ENCODE data around the gene HCRTR2.

DNA sequence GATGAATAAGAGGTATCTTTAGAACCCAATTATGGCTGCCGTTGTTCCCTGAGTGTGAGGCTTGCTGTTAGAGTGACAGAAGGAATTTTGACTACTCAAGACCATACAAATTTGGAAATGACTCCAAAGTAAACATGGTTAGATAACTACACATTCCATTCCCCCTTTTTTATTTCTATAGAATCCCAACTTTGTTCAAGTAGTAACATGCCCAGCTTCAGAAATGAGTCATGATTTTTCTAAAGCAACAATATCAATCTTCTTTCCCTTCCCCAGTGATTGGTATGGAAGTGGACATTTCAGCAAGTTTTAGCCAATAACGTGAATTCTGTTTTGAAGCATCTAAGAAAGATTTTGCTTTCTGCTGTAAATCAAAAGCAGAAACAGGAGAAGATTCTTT lies 37.8 kb downstream of the HCRTR2 start:
- no peak for TF ChIP-seq CEBPB (IDR thresholded peaks at IDR 0.05; ENCODE audit: low read depth, low read length)
- TF ChIP-seq SIRT6 (IDR thresholded peaks at IDR 0.05; ENCODE audit: low read length) = no peak
- TF ChIP-seq HDAC6 (IDR thresholded peaks at IDR 0.05; ENCODE audit: low read depth, low read length) = no peak
- TF ChIP-seq, protein P1, sequence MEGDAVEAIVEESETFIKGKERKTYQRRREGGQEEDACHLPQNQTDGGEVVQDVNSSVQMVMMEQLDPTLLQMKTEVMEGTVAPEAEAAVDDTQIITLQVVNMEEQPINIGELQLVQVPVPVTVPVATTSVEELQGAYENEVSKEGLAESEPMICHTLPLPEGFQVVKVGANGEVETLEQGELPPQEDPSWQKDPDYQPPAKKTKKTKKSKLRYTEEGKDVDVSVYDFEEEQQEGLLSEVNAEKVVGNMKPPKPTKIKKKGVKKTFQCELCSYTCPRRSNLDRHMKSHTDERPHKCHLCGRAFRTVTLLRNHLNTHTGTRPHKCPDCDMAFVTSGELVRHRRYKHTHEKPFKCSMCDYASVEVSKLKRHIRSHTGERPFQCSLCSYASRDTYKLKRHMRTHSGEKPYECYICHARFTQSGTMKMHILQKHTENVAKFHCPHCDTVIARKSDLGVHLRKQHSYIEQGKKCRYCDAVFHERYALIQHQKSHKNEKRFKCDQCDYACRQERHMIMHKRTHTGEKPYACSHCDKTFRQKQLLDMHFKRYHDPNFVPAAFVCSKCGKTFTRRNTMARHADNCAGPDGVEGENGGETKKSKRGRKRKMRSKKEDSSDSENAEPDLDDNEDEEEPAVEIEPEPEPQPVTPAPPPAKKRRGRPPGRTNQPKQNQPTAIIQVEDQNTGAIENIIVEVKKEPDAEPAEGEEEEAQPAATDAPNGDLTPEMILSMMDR (IDR thresholded peaks at IDR 0.05; ENCODE audit: control extremely low read depth in 1 of 3, insufficient read depth in 1 of 3, low read depth in 1 of 3, low read length in 3 of 3) = no peak
- TF ChIP-seq, protein P2, sequence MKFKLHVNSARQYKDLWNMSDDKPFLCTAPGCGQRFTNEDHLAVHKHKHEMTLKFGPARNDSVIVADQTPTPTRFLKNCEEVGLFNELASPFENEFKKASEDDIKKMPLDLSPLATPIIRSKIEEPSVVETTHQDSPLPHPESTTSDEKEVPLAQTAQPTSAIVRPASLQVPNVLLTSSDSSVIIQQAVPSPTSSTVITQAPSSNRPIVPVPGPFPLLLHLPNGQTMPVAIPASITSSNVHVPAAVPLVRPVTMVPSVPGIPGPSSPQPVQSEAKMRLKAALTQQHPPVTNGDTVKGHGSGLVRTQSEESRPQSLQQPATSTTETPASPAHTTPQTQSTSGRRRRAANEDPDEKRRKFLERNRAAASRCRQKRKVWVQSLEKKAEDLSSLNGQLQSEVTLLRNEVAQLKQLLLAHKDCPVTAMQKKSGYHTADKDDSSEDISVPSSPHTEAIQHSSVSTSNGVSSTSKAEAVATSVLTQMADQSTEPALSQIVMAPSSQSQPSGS (IDR thresholded peaks at IDR 0.05; ENCODE audit: low read length) = no peak
- no peak for TF ChIP-seq SP1 (IDR thresholded peaks at IDR 0.05; ENCODE audit: low read depth, low read length)
- TF ChIP-seq TAF7 (optimal IDR thresholded peaks at IDR 0.05; ENCODE audit: borderline replicate concordance, low read depth, low read length) = no peak
- TF ChIP-seq SP2 (IDR thresholded peaks at IDR 0.05; ENCODE audit: low read length) = no peak
- no peak for TF ChIP-seq PHF8 (conservative IDR thresholded peaks at IDR 0.05; ENCODE audit: low read depth, low read length)
- TF ChIP-seq, protein P3, sequence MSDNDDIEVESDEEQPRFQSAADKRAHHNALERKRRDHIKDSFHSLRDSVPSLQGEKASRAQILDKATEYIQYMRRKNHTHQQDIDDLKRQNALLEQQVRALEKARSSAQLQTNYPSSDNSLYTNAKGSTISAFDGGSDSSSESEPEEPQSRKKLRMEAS (IDR thresholded peaks at IDR 0.05) = no peak

Measured in H1 (cell line).